SJCRH30 (cell line): ENCODE data around the gene CMC4. TPM values are rescaled to one million over a fixed set of nuclear protein-coding genes. Genes with fewer than 3 reads are reported as not detected.

Experiments
- DNase-seq, 2 experiments: peaks; one replicate each; pipeline ENCODE4 v3.0.0-alpha.2; 2015 to 2020
- H3K27ac ChIP-seq: fragments of 250-450 bp; sonication (Bioruptor Pico); 2 replicates; pipeline ENCODE4 v1.5.1; 2020; ENCODE audit warnings: mild to moderate bottlenecking, moderate library complexity
- H3K27me3 ChIP-seq: fragments of 250-450 bp; sonication (Bioruptor Pico); 2 replicates; pipeline ENCODE4 v1.5.1; 2020; ENCODE audit warnings: mild to moderate bottlenecking, moderate library complexity
- H3K36me3 ChIP-seq: fragments of 250-450 bp; sonication (Bioruptor Pico); 2 replicates; pipeline ENCODE4 v1.5.1; 2020; ENCODE audit warnings: mild to moderate bottlenecking, moderate library complexity
- H3K4me1 ChIP-seq: fragments of 250-450 bp; sonication (Bioruptor Pico); 2 replicates; pipeline ENCODE4 v1.5.1; 2020; ENCODE audit warnings: mild to moderate bottlenecking, moderate library complexity
- H3K4me3 ChIP-seq: fragments of 250-450 bp; sonication (Bioruptor Pico); 2 replicates; pipeline ENCODE4 v1.5.1; 2020; ENCODE audit warnings: mild to moderate bottlenecking, moderate library complexity
- H3K9me3 ChIP-seq: fragments of 250-450 bp; sonication (Bioruptor Pico); replicated peaks from 2 replicates; pipeline ENCODE4 v1.5.1; 2020; ENCODE audit warnings: mild to moderate bottlenecking, moderate library complexity
- total RNA-seq: library from RNA; depleted of rRNA; stranded (reverse); fragments of >200 nt; shearing (Covaris generic); gene quantifications from 2 replicates; pipeline ENCODE4 v1.2.3, GENCODE V29; 2014; rRNA removed

Gene CMC4
- 12.3 and 18.7 TPM in 2 replicates for total RNA-seq

GRCh38 chrX:155070975-155071693, at the start of gene CMC4, which contains the start of the genes BRCC3 and MTCP1:
TSS of gene CMC4 (minus strand) at chrX:155071136. CDS start at chrX:155064023, 7,113 bp downstream.
TSS of gene BRCC3 (plus strand) at chrX:155071508. CDS start at chrX:155071528, 20 bp downstream.
TSS of gene MTCP1 (minus strand) at chrX:155071136. CDS start at chrX:155066010, 5,126 bp downstream.
- Histone ChIP-seq H3K27me3 (no peaks in the 10 kb centered on the region), H3K4me3 (peak within 1 kb of the TSS; percentile 80), H3K27ac (peak within 1 kb of the TSS; percentile 77), H3K9me3 (no peaks in the 10 kb centered on the region), H3K4me1 (no peaks in the 10 kb centered on the region), H3K36me3 (no peaks in the 10 kb centered on the region; the same call in 1 of the 2 replicates)
- DNase-seq = peak; percentile 79 to 81

- Histone ChIP-seq H3K4me3 (no peak overlapping the region), H3K4me1 (no peaks in the 10 kb centered on the region), H3K36me3 (no peaks in the 10 kb centered on the region)
Observed at GRCh38 chrX:155115174-155115819, 44.4 kb upstream of the CMC4 start.

GRCh38 chrX:155113097-155113496, 42.2 kb upstream of the CMC4 start:
- no peaks in the 10 kb centered on the region for H3K4me1 ChIP-seq
- no peaks in the 10 kb centered on the region for H3K27me3 ChIP-seq
- H3K4me3 ChIP-seq = no peak overlapping the region
- no peaks in the 10 kb centered on the region for H3K36me3 ChIP-seq
- no peaks in the 10 kb centered on the region for H3K9me3 ChIP-seq
- DNase-seq = no peak
- H3K27ac ChIP-seq = no peak overlapping the region

More at GRCh38 chrX:155115174-155115819, 44.4 kb upstream of the CMC4 start:
- Histone ChIP-seq H3K9me3 (no peaks in the 10 kb centered on the region), H3K27ac (no peak overlapping the region), H3K27me3 (no peaks in the 10 kb centered on the region)
- DNase-seq = no peak

GRCh38 chrX:155112171-155112570, 41.2 kb upstream of the CMC4 start:
- no peak overlapping the region for H3K27ac ChIP-seq
- H3K36me3 ChIP-seq = no peaks in the 10 kb centered on the region
- no peaks in the 10 kb centered on the region for H3K9me3 ChIP-seq
- no peaks in the 10 kb centered on the region for H3K27me3 ChIP-seq
- H3K4me1 ChIP-seq = no peaks in the 10 kb centered on the region
- no peak for DNase-seq
- H3K4me3 ChIP-seq = no peak overlapping the region

- no peak overlapping the region for H3K27ac ChIP-seq
- H3K27me3 ChIP-seq = no peaks in the 10 kb centered on the region
- DNase-seq = no peak
- no peaks in the 10 kb centered on the region for H3K9me3 ChIP-seq
- no peaks in the 10 kb centered on the region for H3K36me3 ChIP-seq
- no peaks in the 10 kb centered on the region for H3K4me1 ChIP-seq
- H3K4me3 ChIP-seq = no peak overlapping the region
Observed at GRCh38 chrX:155108427-155108826, 37.5 kb upstream of the CMC4 start.

- Histone ChIP-seq H3K9me3 (no peaks in the 10 kb centered on the region), H3K27me3 (no peaks in the 10 kb centered on the region), H3K4me3 (no peak overlapping the region), H3K27ac (no peak overlapping the region), H3K4me1 (no peaks in the 10 kb centered on the region), H3K36me3 (no peaks in the 10 kb centered on the region)
- DNase-seq = no peak
Observed at GRCh38 chrX:155105919-155106318, 35.0 kb upstream of the CMC4 start.

- no peaks in the 10 kb centered on the region for H3K27me3 ChIP-seq
- H3K36me3 ChIP-seq = peaks cover 2% of the 10 kb centered on the region; the same call in 1 of the 2 replicates
- no peak overlapping the region for H3K27ac ChIP-seq
- no peaks in the 10 kb centered on the region for H3K4me1 ChIP-seq
- H3K4me3 ChIP-seq = no peak overlapping the region
- peak; percentile 11 to 41 for DNase-seq
- no peaks in the 10 kb centered on the region for H3K9me3 ChIP-seq
Observed at GRCh38 chrX:155094468-155095061, 23.6 kb upstream of the CMC4 start.

- no peaks in the 10 kb centered on the region for H3K27me3 ChIP-seq
- no peaks in the 10 kb centered on the region for H3K36me3 ChIP-seq
- no peak overlapping the region for H3K27ac ChIP-seq
- no peaks in the 10 kb centered on the region for H3K4me1 ChIP-seq
- no peak for DNase-seq
- no peaks in the 10 kb centered on the region for H3K9me3 ChIP-seq
- H3K4me3 ChIP-seq = no peak overlapping the region
Observed at GRCh38 chrX:155086961-155087735, 16.2 kb upstream of the CMC4 start.

- Histone ChIP-seq H3K4me3 (no peak overlapping the region), H3K4me1 (no peaks in the 10 kb centered on the region), H3K27ac (no peak overlapping the region), H3K27me3 (no peaks in the 10 kb centered on the region), H3K9me3 (no peaks in the 10 kb centered on the region), H3K36me3 (no peaks in the 10 kb centered on the region)
- DNase-seq = peak; percentile 15 to 46
Observed at GRCh38 chrX:155086202-155086840, 15.4 kb upstream of the CMC4 start.

GRCh38 chrX:155071694-155072280, 851 bp upstream of the CMC4 start:
- Histone ChIP-seq H3K27me3 (no peaks in the 10 kb centered on the region), H3K36me3 (no peaks in the 10 kb centered on the region; the same call in 1 of the 2 replicates), H3K4me3 (peak overlapping the region; percentile 80), H3K9me3 (no peaks in the 10 kb centered on the region), H3K27ac (peak overlapping the region; percentile 46), H3K4me1 (no peaks in the 10 kb centered on the region)
- DNase-seq = no peak

GRCh38 chrX:155070663-155070974, 317 bp downstream of the CMC4 start:
- Histone ChIP-seq H3K4me3 (peak overlapping the region; percentile 68), H3K4me1 (no peaks in the 10 kb centered on the region), H3K9me3 (no peaks in the 10 kb centered on the region), H3K36me3 (no peaks in the 10 kb centered on the region; the same call in 1 of the 2 replicates), H3K27ac (peak overlapping the region; percentile 77), H3K27me3 (no peaks in the 10 kb centered on the region)
- no peak for DNase-seq

- Histone ChIP-seq H3K9me3 (no peaks in the 10 kb centered on the region), H3K4me3 (peak overlapping the region; percentile 68), H3K36me3 (no peaks in the 10 kb centered on the region; the same call in 1 of the 2 replicates), H3K27ac (peak overlapping the region; percentile 77), H3K27me3 (no peaks in the 10 kb centered on the region), H3K4me1 (no peaks in the 10 kb centered on the region)
- DNase-seq = peak in 1 of 2 experiments; percentile 28
Observed at GRCh38 chrX:155070038-155070437, 898 bp downstream of the CMC4 start.

GRCh38 chrX:155069414-155069813, 1.5 kb downstream of the CMC4 start:
- Histone ChIP-seq H3K27me3 (no peaks in the 10 kb centered on the region), H3K27ac (no peak overlapping the region), H3K9me3 (no peaks in the 10 kb centered on the region), H3K4me1 (no peaks in the 10 kb centered on the region), H3K36me3 (no peaks in the 10 kb centered on the region; the same call in 1 of the 2 replicates), H3K4me3 (peak overlapping the region; percentile 68)
- DNase-seq = no peak

GRCh38 chrX:155068165-155068564, 2.8 kb downstream of the CMC4 start:
- no peaks in the 10 kb centered on the region for H3K27me3 ChIP-seq
- no peaks in the 10 kb centered on the region for H3K9me3 ChIP-seq
- no peak overlapping the region for H3K4me3 ChIP-seq
- DNase-seq = peak in 1 of 2 experiments; percentile 5
- H3K36me3 ChIP-seq = no peaks in the 10 kb centered on the region
- H3K4me1 ChIP-seq = no peaks in the 10 kb centered on the region
- H3K27ac ChIP-seq = no peak overlapping the region
